NCI-H1694 treated with DMSO at 0.1 percent for 48 hours (cell line): ENCODE results near the gene ABI3BP.

Experiments used
- DNase-seq: peaks from one replicate; lab custom pipeline; 2025; lab: John Stamatoyannopoulos, UW

The ABI3BP gene

DNA sequence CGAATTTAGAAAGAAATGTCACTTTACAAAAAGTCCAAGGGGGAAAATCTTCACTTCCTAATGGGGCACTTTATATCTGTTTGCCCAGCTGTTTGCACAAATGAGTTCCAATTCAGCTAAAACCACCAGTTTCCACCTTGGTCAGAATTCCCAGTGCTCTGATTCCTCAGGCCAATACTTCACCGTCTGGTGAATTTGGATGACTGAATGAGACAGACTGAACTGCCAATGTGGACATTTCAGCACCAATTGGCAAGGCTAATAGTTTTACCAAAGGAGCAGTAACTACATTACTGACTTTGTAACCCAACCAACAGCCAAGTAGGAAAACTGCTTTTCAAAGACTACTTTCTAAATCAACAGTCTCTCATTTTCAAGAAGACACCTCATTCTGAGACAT is 51.8 kb downstream of the ABI3BP start:
- DNase-seq, result no peak

DNA sequence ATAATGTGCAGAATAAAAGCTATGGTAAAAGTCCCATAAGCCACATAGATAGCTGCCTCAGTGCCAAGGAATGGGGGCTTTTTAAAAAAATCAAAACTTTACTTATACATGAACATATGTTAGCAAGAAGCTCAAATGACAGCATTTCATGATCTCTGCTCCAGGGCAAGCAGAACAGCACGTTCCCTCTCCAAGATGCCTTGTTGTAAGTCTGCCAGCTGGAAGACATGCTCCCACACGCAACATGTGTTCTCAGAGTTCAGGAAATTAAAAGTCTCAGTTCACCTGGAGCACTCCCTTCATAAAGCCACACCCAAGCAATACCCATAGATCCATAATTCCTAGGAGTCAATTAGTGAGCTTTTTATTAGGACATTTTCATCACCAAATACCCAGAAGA is 52.2 kb downstream of the ABI3BP start:
- no peak for DNase-seq

DNA sequence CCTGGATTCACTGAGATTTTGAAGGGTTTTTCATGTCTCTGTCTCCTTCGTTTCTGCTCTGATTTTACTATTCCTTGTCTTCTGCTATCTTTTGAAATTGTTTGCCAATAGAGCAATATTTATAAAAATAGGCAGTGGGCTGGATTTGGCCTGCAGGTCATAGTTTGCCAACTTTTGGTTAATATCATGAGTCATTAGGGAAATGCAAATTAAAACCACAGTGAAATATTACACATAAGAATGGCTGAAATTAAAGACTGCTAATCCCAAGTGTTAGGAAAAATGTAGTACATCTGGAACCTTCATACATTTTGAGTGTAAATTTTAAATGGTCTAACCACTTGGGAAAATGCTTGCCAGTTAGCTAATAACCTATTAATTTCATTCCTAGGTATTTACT is 56.3 kb downstream of the ABI3BP start:
- DNase-seq, result no peak

DNA sequence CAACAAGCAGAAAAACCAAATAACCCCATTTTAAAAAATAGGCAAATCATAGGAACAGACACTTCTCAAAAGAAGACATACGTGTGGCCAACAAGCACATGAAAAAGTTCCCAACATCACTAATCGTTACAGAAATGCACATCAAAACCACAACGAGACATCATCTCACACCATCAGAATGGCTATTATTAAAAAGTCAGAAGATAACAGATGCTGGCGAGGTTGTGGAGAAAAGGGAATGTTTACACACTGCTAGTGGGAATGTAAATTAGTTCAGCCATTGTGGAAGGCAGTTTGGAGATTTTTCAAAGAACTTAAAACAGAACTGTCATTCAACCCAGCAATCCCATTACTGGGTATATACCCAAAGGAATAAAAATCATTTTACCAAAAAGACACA is 60.7 kb downstream of the ABI3BP start:
- DNase-seq, result no peak

DNA sequence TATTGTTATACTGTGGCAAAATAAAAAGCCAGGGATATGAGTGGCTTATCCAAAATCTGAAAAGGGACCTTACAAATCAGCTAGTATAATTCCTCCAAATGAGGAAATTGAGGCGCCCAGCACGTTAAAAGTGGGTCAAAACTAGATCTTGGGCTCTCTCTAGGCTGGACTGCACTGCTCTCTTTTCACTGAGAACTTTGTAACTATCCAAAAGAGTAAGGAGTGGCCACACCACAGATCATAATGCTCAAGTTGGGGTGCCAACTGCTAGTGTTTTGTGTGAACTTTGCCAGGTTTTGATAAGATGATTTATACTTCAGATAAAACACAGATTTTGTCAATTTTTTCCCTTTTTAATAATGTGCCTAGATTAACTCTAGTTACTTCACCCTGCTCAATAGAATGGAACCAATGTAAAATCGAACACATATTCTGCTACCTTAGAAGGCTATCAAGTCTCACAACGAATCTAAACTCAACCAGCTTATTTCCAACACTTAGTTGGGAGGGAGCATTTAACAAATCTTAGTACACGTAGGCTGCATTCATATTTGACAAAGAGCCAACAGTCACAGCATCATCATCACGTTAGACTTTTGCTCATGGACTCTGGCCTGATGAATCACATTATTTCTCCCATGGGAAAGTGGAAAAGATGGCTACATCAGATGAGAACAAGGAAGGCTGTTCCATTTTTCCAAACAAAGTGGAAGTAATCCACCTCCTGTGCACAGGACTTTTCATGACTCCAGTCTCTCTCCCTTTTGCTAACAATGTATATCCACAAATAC is 64.4 kb downstream of the ABI3BP start:
- DNase-seq, result no peak

DNA sequence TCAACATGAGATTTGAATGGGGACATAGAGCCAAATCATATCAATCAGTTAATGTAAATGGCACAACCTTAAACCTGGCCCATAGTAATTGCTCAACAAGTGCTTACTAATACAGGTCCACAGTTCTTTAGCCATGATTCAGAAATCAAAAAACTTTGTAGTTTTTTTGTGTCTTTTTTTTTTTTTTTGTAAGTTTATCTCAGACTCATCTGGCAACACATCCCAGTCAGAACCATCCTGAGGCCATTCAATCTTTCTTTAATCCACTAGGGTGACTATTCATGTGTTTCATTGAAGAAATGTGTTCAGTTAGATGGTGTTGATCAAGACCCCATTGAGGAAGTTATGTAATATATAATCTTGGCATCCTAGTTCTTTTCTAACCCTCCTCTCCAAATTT is 65.4 kb downstream of the ABI3BP start:
- DNase-seq, result no peak

DNA sequence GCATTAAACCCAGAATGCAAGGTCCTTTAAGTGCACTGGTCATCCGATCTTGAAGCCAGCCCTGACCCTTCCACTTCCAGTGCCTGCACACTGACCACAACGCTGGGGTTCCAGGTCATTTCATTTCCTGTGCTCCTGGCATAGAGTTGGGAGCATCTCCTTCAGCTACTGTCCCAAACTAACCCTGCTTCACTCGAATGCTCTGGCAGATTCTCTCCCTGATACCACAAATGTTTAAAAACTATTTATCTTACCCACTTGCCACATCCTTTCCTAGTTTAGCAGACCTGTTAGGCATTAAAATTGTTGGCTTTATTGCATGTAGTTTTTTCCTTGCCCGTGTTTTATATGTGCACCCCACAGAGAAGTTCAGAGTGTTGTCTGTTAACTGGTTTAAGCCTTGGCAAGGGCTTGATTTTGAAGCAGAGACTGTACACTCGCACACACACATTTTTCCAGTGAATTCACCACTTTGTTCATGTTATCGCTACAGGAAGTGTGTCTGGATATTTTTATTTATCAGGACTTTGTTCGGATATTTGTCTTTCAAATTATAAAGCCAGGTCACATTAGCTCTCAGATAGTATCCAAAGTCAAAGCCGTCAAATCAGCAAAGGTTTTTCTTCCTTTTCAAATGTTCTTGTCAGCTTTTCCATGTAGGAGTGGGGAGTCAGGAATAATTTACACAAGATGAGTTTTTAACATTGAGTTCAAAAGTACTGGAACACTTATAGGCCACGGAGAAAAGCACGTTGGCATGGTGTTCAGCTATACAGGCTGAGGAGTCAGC is 77.3 kb downstream of the ABI3BP start:
- DNase-seq, result no peak

DNA sequence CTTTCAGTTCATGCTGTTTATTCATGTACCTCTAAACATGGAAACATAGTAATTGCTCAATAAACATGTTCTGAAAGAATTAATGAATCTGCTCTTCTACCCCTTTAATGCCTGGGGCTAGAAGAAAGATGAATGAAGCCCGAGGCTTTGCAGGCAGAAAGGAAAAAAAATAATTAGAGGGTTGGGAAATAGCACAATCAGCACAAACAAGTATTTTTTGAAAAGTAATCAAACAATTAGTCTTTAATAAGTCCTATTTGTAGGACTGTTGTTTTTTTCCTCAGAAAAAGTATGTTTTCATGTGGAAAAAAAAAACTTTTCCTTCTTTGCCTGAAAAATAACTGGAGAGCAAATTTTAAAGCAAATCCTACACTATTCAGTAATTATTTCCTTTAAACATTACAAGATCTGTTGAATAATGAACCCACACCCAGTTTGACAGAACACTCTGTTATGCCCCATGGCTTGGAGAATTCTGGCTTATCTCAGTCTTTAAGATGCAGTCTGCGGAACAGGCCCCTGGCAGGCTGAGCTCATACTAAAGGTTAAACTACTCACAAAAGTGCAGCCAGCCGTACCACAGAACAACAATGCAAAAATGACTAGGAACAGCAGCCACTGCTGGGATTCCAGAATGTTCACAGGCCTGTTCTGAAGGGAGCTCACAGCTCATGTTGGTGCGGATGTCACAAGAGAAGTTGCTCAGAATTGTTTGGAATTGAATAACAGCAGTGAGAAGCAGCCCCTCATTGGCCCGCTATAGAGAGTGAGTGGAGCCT is 79.2 kb downstream of the ABI3BP start:
- DNase-seq, result no peak

DNA sequence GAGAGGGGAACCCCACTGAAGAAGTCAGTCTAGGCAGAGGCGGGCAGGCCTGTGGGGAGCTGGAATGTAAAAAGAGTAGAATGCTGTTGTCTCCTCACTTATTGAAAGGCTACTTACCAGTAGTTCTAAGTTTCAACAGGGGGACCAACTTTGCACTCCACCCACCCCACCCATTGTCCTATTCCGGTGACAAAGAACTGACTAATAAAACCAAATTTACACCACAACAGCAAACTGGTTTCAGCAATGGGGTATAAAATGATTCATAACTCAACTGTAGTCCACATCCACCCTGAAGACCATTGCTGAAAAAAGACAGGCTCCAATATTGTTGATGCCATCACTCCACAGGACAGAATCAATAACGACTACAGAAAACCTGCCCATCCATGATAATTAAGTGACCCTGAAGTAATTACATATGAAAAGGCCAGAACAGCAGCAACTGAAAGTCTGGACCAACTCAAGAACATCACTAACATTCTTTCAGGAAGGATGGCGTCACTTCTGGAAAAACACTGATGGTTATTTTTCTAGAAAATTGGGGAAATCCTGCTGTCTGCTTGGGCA is 80.2 kb downstream of the ABI3BP start:
- no peak for DNase-seq

DNA sequence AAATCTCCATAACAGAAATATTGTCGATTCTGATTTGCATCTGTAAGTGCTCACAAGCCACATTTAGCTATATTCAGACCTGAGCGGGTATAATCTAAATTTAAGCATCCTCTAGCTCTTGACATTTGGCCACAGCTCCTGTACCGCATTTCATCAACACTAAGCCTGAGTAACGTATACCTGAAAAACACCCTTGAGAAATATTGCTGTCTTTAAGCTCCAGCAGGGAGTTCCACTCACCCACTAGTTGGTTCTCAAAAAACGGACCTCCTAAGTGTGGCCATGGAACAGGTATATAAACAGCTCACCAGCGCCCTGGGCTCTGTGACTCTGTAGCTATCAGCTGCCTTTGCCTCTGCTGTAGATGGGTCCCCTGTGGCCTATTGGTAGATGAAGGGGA is 80.7 kb downstream of the ABI3BP start:
- DNase-seq, result no peak

DNA sequence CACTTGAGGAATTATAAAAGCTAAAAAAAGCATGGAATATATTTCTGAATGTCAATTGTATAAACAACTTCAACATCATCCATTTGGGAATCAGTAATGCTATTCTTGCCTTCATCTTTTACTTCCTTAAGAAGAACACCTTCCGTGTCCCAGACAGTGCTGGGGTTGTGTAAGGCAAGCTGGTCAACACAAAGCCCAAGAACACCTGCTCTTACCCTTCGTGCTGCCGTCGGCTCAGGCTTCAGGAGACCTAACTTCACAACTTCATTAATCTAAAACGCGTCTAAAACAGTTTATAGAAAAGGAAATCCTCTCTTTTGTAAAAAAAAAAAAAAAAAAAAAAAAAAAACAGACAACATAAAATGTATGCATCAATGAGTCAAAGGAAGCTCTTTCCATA is 81.3 kb downstream of the ABI3BP start:
- no peak for DNase-seq

DNA sequence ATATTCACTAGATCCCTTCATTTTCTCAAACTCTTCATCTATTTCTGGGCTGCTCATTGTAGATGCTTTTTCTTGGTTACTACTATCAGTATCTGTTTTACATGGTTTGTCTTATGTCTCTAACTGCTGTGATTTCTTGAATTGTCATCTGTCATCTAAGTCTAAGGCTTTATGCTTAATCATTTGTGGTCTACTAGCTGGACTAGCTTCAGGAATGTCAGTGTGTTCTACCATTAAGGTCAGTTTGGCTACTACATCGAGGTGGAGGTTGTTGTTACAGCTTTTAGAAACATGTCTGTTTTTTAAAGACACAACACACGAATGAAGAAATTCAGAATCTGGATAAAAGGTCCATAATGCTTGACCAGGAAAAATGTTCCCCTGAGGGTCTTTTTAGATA is 82.2 kb downstream of the ABI3BP start:
- no peak for DNase-seq

DNA sequence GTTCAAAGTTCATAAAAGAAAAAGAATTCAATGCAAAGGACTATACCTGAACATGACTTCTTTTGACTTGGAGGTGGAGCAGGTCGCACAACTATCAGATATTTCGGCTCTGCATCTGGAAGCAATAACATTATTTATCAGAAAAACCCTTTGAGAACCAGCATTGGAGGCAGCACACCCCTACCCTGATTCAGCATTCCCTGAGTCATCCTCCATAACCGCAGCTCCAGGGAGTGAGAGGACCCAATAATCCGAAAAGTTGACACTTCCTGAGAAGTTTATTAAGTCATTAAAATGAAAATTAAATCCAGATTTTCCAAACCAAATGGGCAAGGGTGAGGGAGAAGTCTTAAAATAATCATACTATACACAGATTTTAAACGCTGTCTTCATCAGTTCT is 90.6 kb downstream of the ABI3BP start:
- DNase-seq, result no peak

DNA sequence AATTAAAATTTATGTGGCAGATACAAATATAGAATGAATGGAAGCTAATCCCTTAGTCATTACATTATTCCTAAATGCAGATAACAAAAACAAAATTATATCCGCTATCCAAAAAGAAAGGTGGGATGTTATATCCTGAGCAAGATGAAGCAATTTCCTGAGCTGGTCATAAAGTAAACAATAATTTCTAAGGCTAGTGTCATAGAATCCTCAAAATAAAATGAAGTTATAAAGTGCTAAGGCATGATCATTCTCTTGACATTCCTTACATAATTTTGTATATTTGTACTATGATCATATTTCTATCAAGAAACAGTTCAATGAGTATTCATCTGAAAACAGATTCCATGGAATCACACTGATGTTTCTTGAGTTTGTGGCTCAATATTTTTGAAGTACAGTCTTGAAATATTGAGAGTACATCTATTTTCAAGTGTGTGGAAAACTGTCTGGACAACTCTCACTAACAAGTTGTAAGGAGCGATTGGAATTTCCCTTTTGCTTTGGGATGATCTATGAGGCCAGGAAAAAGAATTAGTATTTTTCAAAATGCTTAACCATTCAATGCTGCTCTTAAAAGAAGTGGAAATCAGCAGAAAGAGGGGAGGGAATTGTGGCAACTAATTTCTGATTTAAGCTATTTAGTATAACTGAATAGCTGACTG is 92.4 kb downstream of the ABI3BP start:
- no peak for DNase-seq

DNA sequence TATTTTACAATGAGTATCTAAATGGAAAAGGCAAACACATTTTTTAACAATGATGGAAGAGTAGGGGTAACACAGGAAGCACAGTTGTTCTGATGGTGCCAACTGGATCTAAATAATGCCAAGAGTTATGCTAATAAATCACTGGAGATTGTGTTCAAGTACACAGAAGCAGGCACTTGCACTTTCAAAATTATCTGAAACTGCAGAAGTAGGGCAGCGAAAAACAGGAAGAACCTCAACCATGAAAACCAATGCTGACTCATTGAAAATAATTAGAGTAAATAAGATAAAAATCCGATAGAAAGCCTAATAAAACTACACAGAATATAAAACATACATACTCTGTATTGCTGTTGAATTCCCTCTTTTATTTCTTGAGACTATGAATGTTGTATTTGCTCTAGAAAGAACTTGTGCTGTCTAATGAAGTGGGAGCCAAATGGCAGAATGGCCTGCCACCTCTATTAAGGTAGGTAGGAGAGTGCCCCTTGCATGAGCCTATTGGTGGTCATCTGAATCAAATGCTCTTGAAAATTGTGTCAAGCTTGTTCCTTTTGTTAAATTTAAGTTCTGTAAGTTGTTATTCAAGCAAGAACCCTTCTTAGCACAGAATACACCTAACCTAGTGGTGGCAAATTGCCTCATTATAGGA is 93.7 kb downstream of the ABI3BP start:
- DNase-seq, result no peak

DNA sequence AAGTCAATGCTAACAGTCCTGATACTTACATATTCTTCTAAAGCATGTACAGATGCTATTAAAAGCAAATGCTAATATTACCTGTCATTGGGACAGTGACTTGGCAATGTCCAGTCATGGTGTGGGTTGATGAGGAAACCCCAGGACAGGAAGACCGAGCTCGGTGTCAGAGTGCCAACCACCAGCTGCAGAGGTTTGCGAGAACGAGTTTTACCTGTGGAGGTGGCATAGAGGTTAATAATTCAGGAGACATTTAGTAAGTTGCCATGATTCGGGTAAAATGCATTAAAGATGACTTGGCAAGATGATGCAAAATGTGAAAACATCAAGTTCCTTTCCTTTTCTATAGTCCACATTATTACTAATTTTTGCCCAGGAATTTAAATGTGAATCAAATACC is 94.5 kb downstream of the ABI3BP start:
- no peak for DNase-seq

DNA sequence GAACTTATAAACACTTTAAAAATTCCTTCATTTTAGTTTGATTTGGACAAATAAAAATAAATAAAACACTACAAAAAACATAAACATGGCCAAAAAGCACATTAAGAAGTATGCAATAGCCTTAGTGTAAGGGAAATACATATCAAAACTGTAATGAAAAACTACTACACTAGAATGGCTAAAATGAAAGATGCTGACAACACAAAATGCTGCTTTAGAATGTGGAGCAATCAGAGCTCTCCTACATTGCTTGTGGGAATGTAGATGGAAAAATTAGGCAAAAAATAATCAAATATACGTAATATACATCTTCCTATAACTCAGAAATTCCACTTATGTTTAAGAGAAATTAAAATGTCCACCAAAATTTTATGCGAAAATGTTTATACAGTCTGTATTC is 96.2 kb downstream of the ABI3BP start:
- no peak for DNase-seq

DNA sequence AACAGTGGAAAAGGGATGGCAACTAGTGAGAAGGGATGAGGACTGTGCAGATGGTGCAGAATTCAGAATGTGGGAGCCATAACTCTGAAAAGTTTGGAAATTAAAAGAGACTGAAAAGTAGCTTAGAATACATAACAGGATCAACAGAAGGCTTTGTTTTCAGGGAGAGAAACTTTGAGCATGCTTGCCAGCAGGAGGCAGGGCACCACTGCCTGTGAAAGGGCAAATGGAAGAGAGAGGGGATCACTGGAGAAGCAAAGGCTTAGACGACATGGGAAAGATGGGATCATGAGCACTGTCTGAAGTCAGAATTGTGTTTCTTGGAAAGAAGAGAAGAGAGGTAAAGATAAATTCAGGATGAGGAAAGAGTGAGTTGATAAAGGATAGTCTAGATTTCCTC is 99.6 kb downstream of the ABI3BP start:
- DNase-seq, result no peak

DNA sequence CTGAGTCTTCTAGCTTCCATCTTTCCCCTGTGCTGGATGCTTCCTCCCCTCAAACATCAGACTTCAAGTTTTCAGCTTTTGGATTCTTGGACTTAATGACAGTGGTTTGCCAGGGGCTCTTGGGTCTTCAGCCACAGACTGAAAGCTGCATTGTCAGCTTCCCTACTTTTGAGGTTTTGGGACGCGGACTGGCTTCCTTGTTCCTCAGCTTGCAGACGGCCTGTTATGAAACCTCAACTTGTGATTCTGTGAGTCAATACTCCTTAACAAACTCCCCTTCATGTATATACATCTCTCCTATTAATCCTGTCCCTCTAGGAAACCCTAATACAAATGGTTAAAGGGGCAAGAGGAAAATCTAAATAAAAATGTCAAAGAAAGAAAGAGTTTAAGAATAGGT is 100.1 kb downstream of the ABI3BP start:
- DNase-seq, result no peak

DNA sequence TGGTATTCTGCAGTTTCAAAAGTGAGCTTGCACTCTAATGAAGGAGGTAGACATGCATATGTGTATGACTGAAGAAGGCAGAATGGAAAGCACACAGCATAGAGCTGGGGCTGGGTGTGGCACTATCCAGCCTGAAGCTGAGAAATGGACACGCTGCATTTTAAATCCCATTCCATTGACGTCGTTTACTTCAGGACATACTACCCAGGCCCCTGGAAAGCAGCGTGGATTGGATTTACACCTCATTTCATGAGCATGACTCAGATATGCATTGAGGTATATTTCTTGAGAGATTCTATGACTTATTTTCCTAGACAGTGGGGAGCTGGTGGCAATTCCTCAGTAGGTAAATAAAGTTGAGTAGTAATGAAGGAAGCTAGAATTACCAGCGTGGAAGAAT is 101.4 kb downstream of the ABI3BP start:
- no peak for DNase-seq

DNA sequence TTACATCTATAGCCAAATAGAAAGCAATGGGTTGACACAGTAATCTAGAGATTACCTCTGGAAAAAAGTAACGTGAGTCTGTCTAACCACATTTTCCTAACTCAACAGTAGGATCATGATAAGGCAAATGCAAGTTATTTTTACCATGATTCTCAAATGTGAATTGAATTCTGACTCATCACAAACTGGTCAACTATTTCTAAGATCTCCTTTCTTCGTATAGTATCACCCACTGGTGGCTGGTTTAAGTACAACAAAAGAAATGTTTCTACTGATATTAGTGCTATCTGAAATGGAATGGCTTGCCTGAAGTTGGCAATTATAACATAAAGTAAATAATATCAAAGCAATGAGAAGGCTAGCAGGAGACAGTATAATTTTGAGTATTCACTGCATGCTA is 102.2 kb downstream of the ABI3BP start:
- DNase-seq, result no peak
